ENCODE measurements around the gene LRRC28. TPM values are rescaled to one million over a fixed set of nuclear protein-coding genes. Genes with fewer than 3 reads are reported as not detected.

LRRC28 gene
- total and polyA plus RNA-seq, 10 of the 15 experiments (the other 5 are each of a cell fraction or from before 2014, with no cell fraction given): 21.3 to 54.9 (median 27.7) TPM

- Histone ChIP-seq H3K36me3 (ENCODE audit: control insufficient read depth in 2 of 2, insufficient read depth in 2 of 2, low read length in 1 of 2) (no peaks in the 10 kb centered on the region; a peak in 1 of 4 replicates), H3K9me3 (replicated peaks; ENCODE audit: control insufficient read depth, insufficient read depth, low read length) (no peaks in the 10 kb centered on the region; the same call in 2 of the 3 replicates), H3K4me3 (no peak overlapping the region), H3K9ac (ENCODE audit: control insufficient read depth, insufficient read depth, low read length) (no peak overlapping the region), H3K79me2 (ENCODE audit: control insufficient read depth, insufficient read depth, low read length) (no peaks in the 10 kb centered on the region), H2AFZ (ENCODE audit: control insufficient read depth, low read depth, low read length) (no peak overlapping the region), H3K27me3 (replicated peaks in 1 of 2; ENCODE audit: control insufficient read depth in 2 of 2, insufficient read depth in 2 of 2, low read length in 1 of 2) (no peaks in the 10 kb centered on the region), H4K20me1 (ENCODE audit: control insufficient read depth, insufficient read depth) (no peaks in the 10 kb centered on the region), H3K4me1 (ENCODE audit: control insufficient read depth, insufficient read depth, low read length) (no peaks in the 10 kb centered on the region), H3K4me2 (ENCODE audit: control insufficient read depth, insufficient read depth) (no peak overlapping the region), H3K27ac (ENCODE audit: control insufficient read depth, insufficient read depth) (no peak overlapping the region)
- DNase-seq (ENCODE audit: low read depth, low spot score) (no peak), FAIRE-seq (no peak), ATAC-seq (no peak; the same call in 1 of the 3 replicates)
- RAD21 ChIA-PET (ENCODE audit: unreplicated experiment): interaction anchor here (0.7 to 8.3 kb wide), 8 partner anchors 28 to 475 kb away, joined by 3 to 111 read pairs (median 3); partner anchors contain the start of gene LYSMD4
- 0 out of 3 replicates have a peak, but pooled peaks have one; percentile 50 for TF ChIP-seq POU2F2 (IDR thresholded peaks at IDR 0.05; ENCODE audit: borderline replicate concordance, low read depth, low read length)
- no peak for TF ChIP-seq BACH1 (IDR thresholded peaks at IDR 0.05; ENCODE audit: borderline replicate concordance)
- no TSS peak for BruUV-seq (replicated peaks)
- SMC1A ChIA-PET (ENCODE audit: uncharacterized antibody, unreplicated experiment): interaction anchor here (0.9 to 8.4 kb wide), 13 partner anchors 10 to 475 kb away, joined by 3 to 151 read pairs (median 6); partner anchors contain the start of gene LYSMD4
- POLR2A ChIA-PET: no interaction called here
- CTCF ChIA-PET: interaction anchor here (0.7 to 3.9 kb wide), 11 partner anchors 10 to 474 kb away, joined by 3 to 34 read pairs (median 7); no protein-coding TSS in a partner anchor
- intact Hi-C loops (cut with micrococcal nuclease; ENCODE audit: unreplicated experiment): loop anchor here (5.0 kb wide), 1 partner anchor 285 kb away; the partner anchor contains the start of gene MEF2A
- in situ Hi-C loops (cut with MboI): no loop called here
Observed at GRCh38 chr15:99282121-99282520, 30.8 kb downstream of the LRRC28 start.

- ATAC-seq: no peak
Observed at GRCh38 chr15:99282586-99282985, 31.3 kb downstream of the LRRC28 start.

More at GRCh38 chr15:99282586-99282985, 31.3 kb downstream of the LRRC28 start:
- ChIA-PET POLR2A (no interaction called here), RAD21 (ENCODE audit: unreplicated experiment) (interaction anchor here (1.2 to 8.3 kb wide), 2 partner anchors 419 to 422 kb away, joined by 3 to 111 read pairs; no protein-coding TSS in a partner anchor), CTCF (interaction anchor here (1.2 to 3.9 kb wide), 6 partner anchors 10 to 474 kb away, joined by 7 to 34 read pairs (median 15); no protein-coding TSS in a partner anchor), SMC1A (ENCODE audit: uncharacterized antibody, unreplicated experiment) (interaction anchor here (0.9 to 8.4 kb wide), 6 partner anchors 10 to 474 kb away, joined by 3 to 151 read pairs (median 6); no protein-coding TSS in a partner anchor)
- DNase-seq (ENCODE audit: low read depth, low spot score) (no peak), FAIRE-seq (no peak)
- no peak overlapping the region for H3K4me2 ChIP-seq (ENCODE audit: control insufficient read depth, insufficient read depth)
- in situ Hi-C loops (cut with MboI) (no loop called here), intact Hi-C loops (cut with micrococcal nuclease; ENCODE audit: unreplicated experiment) (loop anchor here (5.0 kb wide), 1 partner anchor 285 kb away; the partner anchor contains the start of gene MEF2A)
- H3K79me2 ChIP-seq (ENCODE audit: control insufficient read depth, insufficient read depth, low read length): no peaks in the 10 kb centered on the region
- H3K9me3 ChIP-seq (replicated peaks; ENCODE audit: control insufficient read depth, insufficient read depth, low read length): no peaks in the 10 kb centered on the region; the same call in 2 of the 3 replicates
- no peak overlapping the region for H2AFZ ChIP-seq (ENCODE audit: control insufficient read depth, low read depth, low read length)
- no peaks in the 10 kb centered on the region for H3K4me1 ChIP-seq (ENCODE audit: control insufficient read depth, insufficient read depth, low read length)
- BruUV-seq (replicated peaks): no TSS peak
- WGBS (ENCODE audit: insufficient coverage, insufficient replicate concordance, low lambda C conversion rate, missing lambda C conversion rate): 91% methylated on average over 5 of the region's 5 CpGs
- H3K27ac ChIP-seq (ENCODE audit: control insufficient read depth, insufficient read depth): no peak overlapping the region
- no peak overlapping the region for H3K9ac ChIP-seq (ENCODE audit: control insufficient read depth, insufficient read depth, low read length)
- no peaks in the 10 kb centered on the region for H3K27me3 ChIP-seq (replicated peaks in 1 of 2; ENCODE audit: control insufficient read depth in 2 of 2, insufficient read depth in 2 of 2, low read length in 1 of 2)
- no peak overlapping the region for H3K4me3 ChIP-seq
- TF ChIP-seq YY1 (IDR thresholded peaks at IDR 0.05; ENCODE audit: low read depth, low read length): no peak
- H3K36me3 ChIP-seq (ENCODE audit: control insufficient read depth in 2 of 2, insufficient read depth in 2 of 2, low read length in 1 of 2): no peaks in the 10 kb centered on the region; a peak in 1 of 4 replicates
- H4K20me1 ChIP-seq (ENCODE audit: control insufficient read depth, insufficient read depth): no peaks in the 10 kb centered on the region
